Urinary bladder (tissue), 4 donors: ENCODE data around the gene POLE. TPM values are rescaled to one million over a fixed set of nuclear protein-coding genes. Genes with fewer than 3 reads are reported as not detected.

ENCODE experiments used
- DNase-seq: peaks from one replicate; pipeline ENCODE4 v3.0.0-alpha.2; 2015; ENCODE audit errors: extremely low spot score
- H3K27ac ChIP-seq: one replicate; pipeline ENCODE4 v1.5.1; 2013; ENCODE audit warnings: low read depth, mild to moderate bottlenecking, moderate library complexity
- H3K36me3 ChIP-seq: one replicate; pipeline ENCODE4 v1.6.1; 2013; ENCODE audit warnings: mild to moderate bottlenecking, moderate library complexity; ENCODE audit not compliant: insufficient read depth
- H3K4me1 ChIP-seq: one replicate; pipeline ENCODE4 v1.6.1; 2013; ENCODE audit warnings: mild to moderate bottlenecking, moderate library complexity; ENCODE audit not compliant: insufficient read depth
- H3K4me3 ChIP-seq: one replicate; pipeline ENCODE4 v1.5.1; 2013; ENCODE audit warnings: low read depth, low read length
- WGBS: extraction: QIAGEN DNeasy Blood & Tissue Kit; methylation state at CpG from one replicate; pipeline ENCODE4 v1.1.7; 2013; 5-methylcytosine and 5-hydroxymethylcytosine counted together
- polyA plus RNA-seq: library from polyadenylated mRNA; stranded (reverse); fragments of 200-250 nt; gene quantifications from one replicate; pipeline ENCODE4 v1.2.3, GENCODE V29; 2013
- total RNA-seq: library from RNA; depleted of rRNA; stranded (reverse); fragments of >200 nt; gene quantifications from one replicate; pipeline ENCODE4 v1.2.3, GENCODE V29; 2014
- donor health status: healthy with polysubstance abuse.
- donor health status: healthy.

POLE gene
- total and polyA plus RNA-seq, 2 donors: 17.9 to 49.7 TPM

DNA sequence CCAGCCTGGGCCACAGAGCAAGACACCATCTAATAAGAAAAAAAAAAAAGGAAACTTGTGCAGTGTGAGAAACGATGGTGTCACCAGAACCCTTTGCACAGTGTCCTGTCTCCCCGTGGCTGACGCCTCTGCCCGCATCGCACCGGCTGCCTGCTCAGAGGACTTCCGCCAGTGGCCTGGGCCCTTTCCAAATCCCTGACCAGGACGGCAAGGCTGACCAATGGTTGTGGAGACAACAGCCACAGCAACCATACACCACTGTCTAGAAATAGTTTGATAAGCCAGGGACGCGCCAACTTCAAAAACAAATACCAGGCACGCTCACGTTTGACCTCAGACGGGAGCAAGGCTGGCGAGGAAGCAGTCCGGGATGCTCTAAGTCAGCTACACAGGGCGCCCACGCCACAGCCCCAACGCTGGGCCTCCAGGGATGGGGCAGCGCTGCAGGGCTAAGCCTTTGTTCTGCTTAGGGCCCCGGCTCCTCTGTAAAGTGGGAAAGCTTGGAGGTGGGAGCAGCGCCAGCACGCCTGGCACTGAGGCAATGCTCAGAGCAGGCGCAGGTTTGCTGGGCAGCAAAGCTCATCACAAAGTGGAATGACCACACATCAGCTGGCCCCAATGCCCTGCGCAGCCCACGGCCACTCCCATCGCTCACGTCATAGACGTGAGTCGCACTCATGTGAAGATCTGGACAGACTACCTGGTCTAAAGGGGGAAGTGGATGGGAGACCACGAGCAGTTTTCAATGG lies 36.0 kb upstream of the POLE start:
- Histone ChIP-seq H3K27ac (no peak overlapping the region), H3K4me1 (no peaks in the 10 kb centered on the region), H3K4me3 (no peak overlapping the region), H3K36me3 (peaks cover 2% of the 10 kb centered on the region)
- WGBS: 92% methylated on average over 30 of the region's 30 CpGs
- DNase-seq: no peak

DNA sequence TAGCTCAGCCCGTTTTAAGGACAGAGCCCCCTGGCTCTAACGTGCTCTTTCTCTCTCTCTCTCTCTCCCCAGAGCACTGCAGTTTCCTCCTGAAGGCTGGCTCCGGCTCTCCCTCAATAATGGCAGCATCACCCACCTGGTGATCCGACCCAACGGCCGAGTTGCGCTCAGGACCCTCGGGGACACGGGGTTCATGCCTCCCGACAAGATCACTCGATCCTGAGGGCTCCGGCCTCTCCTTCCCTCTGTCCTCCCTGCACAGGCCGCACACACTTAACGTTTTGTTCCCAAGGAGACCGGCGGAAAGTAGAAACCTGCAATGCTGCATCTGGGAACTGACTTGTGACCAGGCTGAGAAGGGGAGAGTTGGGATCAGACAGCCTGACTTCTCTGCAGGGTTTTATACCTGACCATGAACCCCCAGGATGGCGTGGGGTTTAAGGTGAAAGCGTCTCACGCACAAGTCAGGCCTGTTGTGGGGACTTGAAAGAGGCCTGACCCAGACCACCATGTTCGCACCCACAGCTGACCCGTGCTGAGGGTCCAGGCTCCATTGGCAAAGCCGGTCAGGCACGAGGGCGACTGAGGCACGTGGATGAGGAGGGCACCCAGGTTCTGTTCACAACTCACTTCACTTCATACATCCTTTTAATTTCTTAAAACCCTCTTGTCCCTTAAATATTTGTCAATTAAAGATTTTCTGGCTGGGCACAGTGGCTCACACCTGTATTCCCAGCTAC lies 33.6 kb upstream of the POLE start:
- H3K27ac ChIP-seq: no peak overlapping the region
- WGBS: 94% methylated on average over 25 of the region's 25 CpGs
- no peak for DNase-seq
- H3K36me3 ChIP-seq: peaks cover 6% of the 10 kb centered on the region
- no peaks in the 10 kb centered on the region for H3K4me1 ChIP-seq
- no peak overlapping the region for H3K4me3 ChIP-seq

GRCh38 chr12:132719954-132720324 lies 32.8 kb upstream of the POLE start:
- Histone ChIP-seq H3K27ac (no peak overlapping the region), H3K4me1 (no peaks in the 10 kb centered on the region), H3K4me3 (no peak overlapping the region), H3K36me3 (peaks cover 6% of the 10 kb centered on the region)
- no peak for DNase-seq
- 89% methylated on average over 12 of the region's 12 CpGs for WGBS

- Histone ChIP-seq H3K4me3 (no peak overlapping the region), H3K27ac (no peak overlapping the region), H3K4me1 (no peaks in the 10 kb centered on the region), H3K36me3 (peaks cover 6% of the 10 kb centered on the region)
- WGBS: 92% methylated on average over 31 of the region's 31 CpGs
- DNase-seq: no peak
These were observed 32.2 kb upstream of the POLE start for GRCh38 chr12:132719141-132719953.

GRCh38 chr12:132718644-132719043 lies 31.5 kb upstream of the POLE start:
- H3K4me3 ChIP-seq: no peak overlapping the region
- peaks cover 6% of the 10 kb centered on the region for H3K36me3 ChIP-seq
- H3K27ac ChIP-seq: no peak overlapping the region
- WGBS: 89% methylated on average over 21 of the region's 21 CpGs
- H3K4me1 ChIP-seq: no peaks in the 10 kb centered on the region
- no peak for DNase-seq

DNA sequence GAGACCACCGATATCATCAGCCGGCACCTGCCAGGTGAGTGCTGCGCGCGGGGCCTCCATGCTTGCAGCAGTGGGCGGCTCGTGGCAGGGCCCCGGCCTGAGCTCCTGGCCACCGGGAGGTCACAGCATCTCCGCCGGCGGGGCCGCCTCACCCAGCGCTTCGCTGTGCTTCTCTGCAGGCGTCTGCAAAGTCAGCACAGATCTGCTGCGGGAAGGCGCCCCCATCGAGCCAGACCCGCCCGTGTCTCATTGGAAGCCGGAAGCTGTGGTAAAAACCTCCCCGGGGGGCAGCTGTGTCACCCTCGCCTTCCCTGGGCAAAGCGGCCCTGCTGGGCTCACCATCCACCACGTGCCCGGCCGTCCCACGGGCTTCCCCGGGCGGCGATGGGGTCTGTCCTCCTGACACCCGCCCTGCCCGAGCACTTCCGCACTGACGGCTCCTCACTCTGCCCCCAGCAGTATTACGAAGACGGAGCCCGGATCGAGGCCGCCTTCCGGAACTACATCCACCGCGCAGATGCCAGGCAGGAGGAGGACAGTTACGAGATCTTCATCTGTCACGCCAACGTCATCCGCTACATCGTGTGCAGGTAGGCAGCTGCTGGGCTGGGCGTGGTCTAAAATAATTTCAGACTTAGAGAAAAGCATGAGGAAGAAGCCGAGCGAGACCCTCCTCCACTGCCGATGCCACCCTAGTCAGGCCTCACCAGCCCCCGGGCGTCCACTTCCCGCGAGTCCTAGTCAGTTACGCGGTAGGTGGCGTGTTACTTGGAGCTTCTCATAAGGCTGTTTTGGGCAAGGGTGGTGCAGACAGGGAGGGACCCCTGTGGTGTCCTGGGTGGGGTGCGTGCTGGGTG lies 30.6 kb upstream of the POLE start:
- WGBS: 94% methylated on average over 61 of the region's 61 CpGs
- H3K36me3 ChIP-seq: peaks cover 6% of the 10 kb centered on the region
- no peaks in the 10 kb centered on the region for H3K4me1 ChIP-seq

DNA sequence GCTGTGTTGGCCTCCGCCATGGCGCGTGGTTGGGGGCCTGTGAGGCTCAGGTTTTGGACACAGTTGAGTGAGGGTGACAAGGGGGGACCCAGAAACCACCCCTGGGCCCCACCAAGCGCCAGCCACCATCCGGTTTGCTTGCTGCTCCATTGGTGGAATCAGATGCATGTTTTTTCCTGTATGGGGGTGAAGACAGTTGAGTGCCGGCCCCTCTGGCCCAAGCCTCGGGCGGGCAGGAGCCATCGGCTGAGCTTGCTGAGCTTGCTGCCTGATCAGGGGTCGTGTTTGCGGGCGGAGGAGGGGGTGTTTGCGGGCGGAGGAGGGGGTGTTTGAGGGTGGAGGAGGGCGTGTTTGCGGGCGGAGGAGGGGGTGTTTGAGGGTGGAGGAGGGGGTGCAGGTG lies 29.9 kb upstream of the POLE start:
- 85% methylated on average over 17 of the region's 17 CpGs for WGBS
- peaks cover 6% of the 10 kb centered on the region for H3K36me3 ChIP-seq
- DNase-seq: no peak
- H3K4me1 ChIP-seq: no peaks in the 10 kb centered on the region
- H3K4me3 ChIP-seq: no peak overlapping the region
- no peak overlapping the region for H3K27ac ChIP-seq

More for the DNA sequence above, 30.6 kb upstream of the POLE start:
- Histone ChIP-seq H3K27ac (no peak overlapping the region), H3K4me3 (no peak overlapping the region)
- DNase-seq: no peak

- H3K4me3 ChIP-seq: no peak overlapping the region
- no peak overlapping the region for H3K27ac ChIP-seq
- H3K36me3 ChIP-seq: peaks cover 6% of the 10 kb centered on the region
- 87% methylated on average over 11 of the region's 11 CpGs for WGBS
- H3K4me1 ChIP-seq: no peaks in the 10 kb centered on the region
- no peak for DNase-seq
These were observed 29.2 kb upstream of the POLE start for GRCh38 chr12:132716356-132716755.

GRCh38 chr12:132715874-132716273 lies 28.7 kb upstream of the POLE start:
- H3K4me1 ChIP-seq: no peaks in the 10 kb centered on the region
- 87% methylated on average over 9 of the region's 9 CpGs for WGBS
- no peak for DNase-seq
- H3K27ac ChIP-seq: no peak overlapping the region
- peaks cover 6% of the 10 kb centered on the region for H3K36me3 ChIP-seq
- no peak overlapping the region for H3K4me3 ChIP-seq

GRCh38 chr12:132713123-132713522 lies 26.0 kb upstream of the POLE start:
- Histone ChIP-seq H3K4me1 (no peaks in the 10 kb centered on the region), H3K36me3 (peaks cover 6% of the 10 kb centered on the region), H3K4me3 (no peak overlapping the region), H3K27ac (no peak overlapping the region)
- no peak for DNase-seq
- WGBS: 77% methylated on average over 2 of the region's 2 CpGs

DNA sequence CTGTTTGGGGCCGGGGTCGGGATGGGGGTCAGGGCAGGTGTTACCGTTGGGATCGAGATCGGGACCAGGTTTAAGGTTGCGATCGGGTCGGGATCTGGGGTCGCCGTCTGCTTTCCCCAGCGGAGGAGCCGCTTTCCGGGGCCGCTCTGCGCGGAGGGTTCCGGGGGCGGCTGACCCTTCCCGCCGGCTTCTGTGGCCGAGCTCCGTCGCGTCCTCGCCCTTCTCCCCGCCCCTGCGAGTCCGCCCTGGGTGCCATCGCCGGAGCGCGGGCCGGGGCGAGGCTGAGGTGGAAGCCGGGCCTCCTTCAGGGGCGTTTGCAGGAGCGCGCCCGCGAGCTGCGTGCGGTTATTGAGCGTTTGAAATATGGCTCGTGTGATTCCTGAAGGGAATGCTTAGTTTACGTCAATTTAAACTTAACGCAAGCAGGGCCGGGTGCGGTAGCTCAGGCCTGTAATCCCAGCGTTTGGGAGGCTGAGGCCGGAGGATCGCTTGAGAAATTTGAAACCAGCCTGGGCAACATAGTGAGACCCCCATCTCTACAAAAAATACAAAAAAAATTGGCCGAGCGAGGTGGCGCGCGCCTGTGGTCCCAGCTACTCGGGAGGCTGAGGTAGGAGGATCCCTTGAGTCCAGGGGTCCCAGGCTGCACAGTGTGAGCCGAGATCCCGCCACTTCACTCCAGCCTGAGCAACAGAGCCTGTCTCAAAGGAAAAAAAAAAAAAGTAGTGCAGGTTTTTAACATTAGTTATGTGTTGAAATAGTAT lies 24.1 kb upstream of the POLE start:
- no peaks in the 10 kb centered on the region for H3K4me1 ChIP-seq
- WGBS: 8% methylated on average over 59 of the region's 59 CpGs
- peak overlapping the region; percentile 100 for H3K4me3 ChIP-seq
- no peak overlapping the region for H3K27ac ChIP-seq
- no peaks in the 10 kb centered on the region for H3K36me3 ChIP-seq
- no peak for DNase-seq

DNA sequence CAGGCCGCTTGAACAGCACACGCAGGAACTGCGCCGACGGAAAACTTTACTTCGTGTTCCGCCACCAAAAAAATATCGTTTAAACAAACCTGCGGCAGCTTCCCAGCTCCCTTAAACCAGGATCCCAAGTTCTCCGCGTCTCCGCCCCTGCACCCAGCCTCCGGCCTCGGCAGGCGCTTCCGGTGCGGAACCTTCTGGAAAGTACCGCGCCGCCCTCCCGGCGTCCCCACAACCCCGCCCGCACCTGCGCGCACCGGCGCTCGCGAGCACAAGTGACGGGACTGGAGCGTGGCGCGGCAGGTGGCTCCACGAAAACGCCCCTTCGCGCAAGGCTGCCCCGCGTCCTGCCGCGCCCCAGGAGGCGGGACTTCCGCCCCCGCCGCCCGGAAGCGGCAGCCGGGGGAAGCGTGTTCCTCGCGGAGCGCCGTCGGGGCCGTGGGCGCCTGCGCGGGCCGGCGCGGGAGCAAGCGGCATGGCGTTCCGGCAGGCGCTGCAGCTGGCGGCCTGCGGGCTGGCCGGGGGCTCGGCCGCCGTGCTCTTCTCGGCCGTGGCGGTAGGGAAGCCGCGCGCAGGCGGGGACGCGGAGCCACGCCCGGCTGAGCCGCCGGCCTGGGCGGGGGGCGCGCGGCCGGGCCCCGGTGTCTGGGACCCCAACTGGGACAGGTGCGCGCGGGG lies 23.4 kb upstream of the POLE start, which contains the start of gene PGAM5:
Gene PGAM5, plus strand, starts transcription at position 438 of the 675 bp plus-strand sequence. Its CDS starts 35 bp downstream, at position 473.
- no peaks in the 10 kb centered on the region for H3K4me1 ChIP-seq
- peak; percentile 29 for DNase-seq
- H3K27ac ChIP-seq: peak within 1 kb of the TSS; percentile 66
- peak within 1 kb of the TSS; percentile 100 for H3K4me3 ChIP-seq
- under 1% methylated on average over 94 of the region's 94 CpGs for WGBS
- no peaks in the 10 kb centered on the region for H3K36me3 ChIP-seq
